Ecto neural progenitor cell (in vitro differentiated cells): ENCODE measurements around the gene ANKRD39.
A peak's percentile ranks its signal among the peaks of the same experiment; 100 is the strongest.

Experiments
- DNase-seq: peaks from one replicate; pipeline ENCODE4 v3.0.0-alpha.2; 2018; ENCODE audit warnings: low spot score

ANKRD39 gene

GRCh38 chr2:96853321-96853720 is 4.5 kb downstream of the ANKRD39 start:
- no peak for DNase-seq

GRCh38 chr2:96852667-96853066 is 5.1 kb downstream of the ANKRD39 start:
- DNase-seq: no peak

- DNase-seq: peak; percentile 57
Observed at GRCh38 chr2:96848264-96848663, 9.6 kb downstream of the ANKRD39 start.

GRCh38 chr2:96847586-96847985 is 10.2 kb downstream of the ANKRD39 start:
- no peak for DNase-seq

- DNase-seq: no peak
Observed at GRCh38 chr2:96846825-96847224, 11.0 kb downstream of the ANKRD39 start.

GRCh38 chr2:96844405-96844808 is 13.4 kb downstream of the ANKRD39 start:
- DNase-seq: no peak

- no peak for DNase-seq
Observed at GRCh38 chr2:96843538-96844268, 14.1 kb downstream of the ANKRD39 start, which contains the start of gene ANKRD23. Gene ANKRD23 (minus strand): TSS chr2:96844021. CDS start chr2:96843992, 29 bp downstream.

GRCh38 chr2:96842600-96842999 is 15.2 kb downstream of the ANKRD39 start:
- no peak for DNase-seq

- DNase-seq: no peak
Observed at GRCh38 chr2:96841701-96842495, 15.9 kb downstream of the ANKRD39 start.

- DNase-seq: no peak
Observed at GRCh38 chr2:96839875-96840850, 17.7 kb downstream of the ANKRD39 start.

- DNase-seq: no peak
Observed at GRCh38 chr2:96839293-96839874, 18.4 kb downstream of the ANKRD39 start.

GRCh38 chr2:96838345-96839292 is 19.2 kb downstream of the ANKRD39 start:
- DNase-seq: no peak

GRCh38 chr2:96837575-96837974 is 20.2 kb downstream of the ANKRD39 start:
- no peak for DNase-seq

- no peak for DNase-seq
Observed at GRCh38 chr2:96835830-96836229, 22.0 kb downstream of the ANKRD39 start.

- DNase-seq: peak; percentile 90
Observed at GRCh38 chr2:96832754-96833507, 24.9 kb downstream of the ANKRD39 start.

- no peak for DNase-seq
Observed at GRCh38 chr2:96832408-96832753, 25.4 kb downstream of the ANKRD39 start.

- DNase-seq: no peak
Observed at GRCh38 chr2:96831679-96832078, 26.1 kb downstream of the ANKRD39 start.

GRCh38 chr2:96830044-96830562 is 27.7 kb downstream of the ANKRD39 start:
- DNase-seq: no peak

GRCh38 chr2:96828874-96829273 is 28.9 kb downstream of the ANKRD39 start:
- DNase-seq: no peak

GRCh38 chr2:96828436-96828835 is 29.4 kb downstream of the ANKRD39 start:
- DNase-seq: no peak
